ENCODE results near the gene KLHL22. TPM values are rescaled to one million over a fixed set of nuclear protein-coding genes. Genes with fewer than 3 reads are reported as not detected.

Gene KLHL22
- total and polyA plus RNA-seq, 8 donors = 9.9 to 22.9 (median 13.2) TPM

DNA sequence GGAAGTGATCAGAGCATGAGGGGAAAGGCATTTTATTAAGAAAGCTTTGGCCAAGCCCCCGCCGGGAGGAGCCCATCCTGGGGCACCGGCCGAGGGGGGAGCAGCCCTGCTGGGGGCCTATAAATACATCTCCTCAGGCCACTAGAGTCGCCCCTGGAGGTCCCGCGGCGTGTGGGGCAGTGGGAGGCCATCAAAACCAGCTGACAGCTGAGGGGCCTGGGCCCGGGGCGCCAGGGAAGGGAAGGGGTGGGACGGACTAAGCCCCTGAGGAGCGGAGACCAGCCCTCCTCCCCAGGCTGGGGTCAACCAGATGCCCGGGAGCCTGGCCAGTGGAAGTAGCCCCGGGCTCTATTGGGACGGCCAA, 71.0 kb downstream of the KLHL22 start:
- intact Hi-C loops (cut with DNase I) = loop anchor here in 1 of 3 donors (10.0 kb wide), 1 partner anchor 70 kb away; the partner anchor contains the start of gene KLHL22
- H3K27me3 ChIP-seq = peaks cover 0 to 20% (median 0%) of the 10 kb centered on the region in 4 donors
- H3K4me3 ChIP-seq = no peak overlapping the region
- no peaks in the 10 kb centered on the region for H3K36me3 ChIP-seq
- H3K27ac ChIP-seq = no peak overlapping the region
- ATAC-seq (no peak), FAIRE-seq (no peak), DNase-seq (peak in 1 of 6 donors; percentile 63)
- peaks cover 0 to 5% (median 3%) of the 10 kb centered on the region in 3 donors for H3K4me1 ChIP-seq
- TF ChIP-seq, protein P1, sequence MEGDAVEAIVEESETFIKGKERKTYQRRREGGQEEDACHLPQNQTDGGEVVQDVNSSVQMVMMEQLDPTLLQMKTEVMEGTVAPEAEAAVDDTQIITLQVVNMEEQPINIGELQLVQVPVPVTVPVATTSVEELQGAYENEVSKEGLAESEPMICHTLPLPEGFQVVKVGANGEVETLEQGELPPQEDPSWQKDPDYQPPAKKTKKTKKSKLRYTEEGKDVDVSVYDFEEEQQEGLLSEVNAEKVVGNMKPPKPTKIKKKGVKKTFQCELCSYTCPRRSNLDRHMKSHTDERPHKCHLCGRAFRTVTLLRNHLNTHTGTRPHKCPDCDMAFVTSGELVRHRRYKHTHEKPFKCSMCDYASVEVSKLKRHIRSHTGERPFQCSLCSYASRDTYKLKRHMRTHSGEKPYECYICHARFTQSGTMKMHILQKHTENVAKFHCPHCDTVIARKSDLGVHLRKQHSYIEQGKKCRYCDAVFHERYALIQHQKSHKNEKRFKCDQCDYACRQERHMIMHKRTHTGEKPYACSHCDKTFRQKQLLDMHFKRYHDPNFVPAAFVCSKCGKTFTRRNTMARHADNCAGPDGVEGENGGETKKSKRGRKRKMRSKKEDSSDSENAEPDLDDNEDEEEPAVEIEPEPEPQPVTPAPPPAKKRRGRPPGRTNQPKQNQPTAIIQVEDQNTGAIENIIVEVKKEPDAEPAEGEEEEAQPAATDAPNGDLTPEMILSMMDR (IDR thresholded peaks at IDR 0.05) = no peak
- no peaks in the 10 kb centered on the region for H3K9me3 ChIP-seq
- WGBS, 2 donors = 81 to 82% methylated on average over 10 to 15 of the region's 15 CpGs

DNA sequence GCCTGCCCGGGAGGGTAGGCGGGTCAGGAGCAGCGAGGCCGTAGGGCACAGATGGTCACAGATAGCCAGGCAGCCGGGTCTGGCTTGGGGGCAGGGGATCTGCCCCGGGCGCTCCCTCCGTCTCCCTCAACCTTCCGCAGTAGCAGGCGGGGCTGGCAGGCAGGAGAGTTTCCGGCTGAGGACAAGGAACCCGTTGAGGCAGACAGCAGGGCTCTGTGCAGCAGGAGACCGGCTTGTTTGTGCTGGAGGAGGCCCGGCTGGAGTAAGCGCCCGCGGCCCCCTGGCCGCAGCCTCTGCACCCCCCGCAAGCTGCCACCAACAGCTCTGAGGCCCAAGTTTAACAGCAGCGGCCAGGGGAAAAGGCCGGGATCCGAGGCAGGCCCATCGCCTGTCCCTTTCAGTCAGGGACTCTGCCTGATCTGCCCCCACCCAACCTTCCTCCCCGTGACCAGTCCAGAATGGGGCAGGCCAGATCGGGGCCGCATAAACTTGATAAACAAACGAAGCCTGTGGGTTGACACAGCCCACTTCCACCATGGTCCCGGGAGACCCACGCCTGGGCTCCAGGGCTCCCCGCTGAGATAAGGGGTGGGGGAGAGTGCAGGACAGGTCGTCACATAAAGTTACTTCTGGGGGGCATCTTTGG, 71.6 kb downstream of the KLHL22 start:
- intact Hi-C loops (cut with DNase I) = loop anchor here in 1 of 3 donors (10.0 kb wide), 1 partner anchor 71 kb away; the partner anchor contains the start of gene KLHL22
- Histone ChIP-seq H3K4me1 (peaks cover 0 to 3% (median 3%) of the 10 kb centered on the region in 3 donors), H3K27ac (no peak overlapping the region), H3K4me3 (no peak overlapping the region), H3K9me3 (no peaks in the 10 kb centered on the region), H3K36me3 (no peaks in the 10 kb centered on the region), H3K27me3 (peaks cover 0 to 20% (median 0%) of the 10 kb centered on the region in 4 donors)
- TF ChIP-seq, protein P1 (IDR thresholded peaks at IDR 0.05) = no peak
- DNase-seq (peak in 1 of 6 donors; percentile 68), ATAC-seq (no peak), FAIRE-seq (no peak)
- WGBS, 2 donors = 77 to 78% methylated on average over 27 to 31 of the region's 31 CpGs

DNA sequence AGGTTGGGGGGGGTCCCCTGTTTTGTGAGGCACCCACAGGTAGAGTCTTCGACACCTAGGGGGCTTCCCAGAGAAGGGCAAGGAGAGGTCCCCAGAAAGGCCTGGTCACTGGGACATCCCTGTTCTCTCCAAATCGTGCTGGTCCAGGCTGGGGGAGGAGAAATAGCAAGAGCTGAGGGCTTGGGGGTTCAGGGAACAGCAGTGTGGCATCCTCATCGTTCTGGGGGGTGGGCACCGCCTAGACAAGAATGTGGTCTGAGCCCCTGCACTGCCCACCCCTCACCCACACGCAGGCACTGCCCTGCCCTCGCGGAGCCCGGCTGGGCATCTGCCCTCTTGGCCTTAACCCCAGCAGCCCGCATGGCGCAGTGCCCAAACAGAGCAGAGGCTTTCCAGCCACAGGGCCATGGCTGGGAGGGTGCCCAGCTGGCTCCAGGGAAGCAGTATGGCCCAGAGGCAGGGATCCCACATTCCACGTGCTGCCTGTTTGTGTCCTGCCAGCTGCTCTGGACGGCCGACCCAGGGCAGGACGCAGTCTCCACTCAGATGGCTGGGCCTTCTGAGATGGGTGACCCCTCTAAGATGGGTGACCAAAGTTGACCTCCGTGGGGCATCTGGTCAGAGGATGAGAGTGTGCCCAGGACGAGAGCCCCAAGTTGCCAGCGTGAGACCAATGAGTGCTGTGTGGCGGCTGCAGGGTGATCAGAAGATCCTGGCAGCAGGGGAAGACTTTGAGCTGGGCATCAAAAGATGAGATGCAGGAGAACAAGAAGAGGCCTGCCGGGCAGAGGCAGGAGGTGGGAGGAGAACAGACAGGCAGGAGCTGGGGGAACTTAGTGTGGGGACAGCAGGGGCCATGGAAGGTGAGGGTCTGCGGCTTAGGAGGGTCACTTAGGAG, 72.3 kb downstream of the KLHL22 start:
- TF ChIP-seq, protein P1 (IDR thresholded peaks at IDR 0.05) = no peak
- WGBS, 2 donors = 41 to 48% methylated on average over 19 to 20 of the region's 20 CpGs
- peaks cover 0 to 3% (median 3%) of the 10 kb centered on the region in 3 donors for H3K4me1 ChIP-seq
- ATAC-seq (peak; percentile 42 to 80 (median 56)), DNase-seq (peak in 5 of 6 donors; percentile 68 to 91 (median 70)), FAIRE-seq (no peak)
- H3K27me3 ChIP-seq = peaks cover 0 to 15% (median 0%) of the 10 kb centered on the region in 4 donors
- intact Hi-C loops (cut with DNase I) = loop anchor here in 1 of 3 donors (10.0 kb wide), 1 partner anchor 72 kb away; the partner anchor contains the start of gene KLHL22
- H3K4me3 ChIP-seq = no peak overlapping the region
- no peak overlapping the region for H3K27ac ChIP-seq
- H3K9me3 ChIP-seq = no peaks in the 10 kb centered on the region
- H3K36me3 ChIP-seq = no peaks in the 10 kb centered on the region

DNA sequence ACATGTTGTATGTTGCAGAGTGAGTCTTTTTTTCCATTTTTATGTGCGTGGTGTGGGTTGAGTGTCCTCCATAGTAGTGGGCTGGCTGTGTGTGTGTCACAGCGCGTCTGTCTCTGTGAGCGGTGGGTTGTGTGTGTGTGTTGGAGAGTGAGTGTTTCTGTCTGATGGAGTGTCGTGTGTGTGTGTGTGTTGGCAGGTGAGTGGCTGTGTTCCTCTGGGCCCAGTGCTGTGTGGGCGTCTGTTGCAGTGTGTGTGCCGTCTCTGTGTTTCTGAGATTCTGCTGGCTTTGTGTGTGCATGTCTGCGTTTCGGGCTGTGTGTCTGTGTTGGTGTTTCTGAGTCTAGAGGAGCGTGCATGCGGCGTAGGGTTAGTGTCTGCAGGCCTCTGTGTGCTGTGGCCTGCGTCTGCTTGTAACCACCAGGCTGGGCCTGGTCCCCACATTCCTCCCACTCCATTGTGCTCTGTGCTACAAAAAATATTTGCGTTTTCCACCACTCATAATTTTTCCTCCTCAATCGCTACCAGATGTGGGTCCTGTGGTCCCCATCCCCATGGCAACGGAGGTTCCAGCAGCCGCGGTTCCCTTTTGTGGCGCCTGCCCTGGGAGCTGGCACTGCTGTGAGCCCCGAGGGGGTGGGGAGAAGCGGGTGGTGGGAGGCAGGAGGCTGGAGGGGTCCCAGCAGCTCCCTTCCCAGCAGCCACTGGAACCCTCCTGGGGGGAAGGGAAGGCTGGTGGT, 73.2 kb downstream of the KLHL22 start:
- TF ChIP-seq, protein P1 (IDR thresholded peaks at IDR 0.05) = no peak
- H3K27ac ChIP-seq = no peak overlapping the region
- H3K4me3 ChIP-seq = no peak overlapping the region
- peaks cover 0 to 12% (median 0%) of the 10 kb centered on the region in 4 donors for H3K27me3 ChIP-seq
- intact Hi-C loops (cut with DNase I) = loop anchor here in 1 of 3 donors (10.0 kb wide), 1 partner anchor 72 kb away; the partner anchor contains the start of gene KLHL22
- FAIRE-seq (no peak), ATAC-seq (no peak), DNase-seq (peak in 2 of 6 donors; percentile 42 to 43)
- no peaks in the 10 kb centered on the region for H3K9me3 ChIP-seq
- H3K36me3 ChIP-seq = no peaks in the 10 kb centered on the region
- 79 to 82% methylated on average over 21 of the region's 21 CpGs for WGBS, 2 donors
- H3K4me1 ChIP-seq = peaks cover 0 to 3% (median 3%) of the 10 kb centered on the region in 3 donors

All from pancreas (tissue), 10 donors.